Peyer's patch (tissue), 4 donors: ENCODE measurements around the gene SOX5. TPM values are rescaled to one million over a fixed set of nuclear protein-coding genes. Genes with fewer than 3 reads are reported as not detected.

Experiments
- DNase-seq, 3 donors: peaks; one replicate each; pipeline ENCODE4 v3.0.0-alpha.2; 2017 to 2019
- H3K27ac ChIP-seq, 4 donors: fragments of 200-600 bp; sonication (generic); one replicate each; pipeline ENCODE4 v1.5.1; 2016 to 2019
- H3K27me3 ChIP-seq, 2 donors: fragments of 200-600 bp; sonication (generic); one replicate each; pipeline ENCODE4 v1.5.1; 2019
- H3K36me3 ChIP-seq, 3 donors: fragments of 200-600 bp; sonication (generic); one replicate each; pipeline ENCODE4 v1.5.1; 2016 to 2019
- H3K4me1 ChIP-seq, 4 donors: fragments of 200-600 bp; sonication (generic); one replicate each; pipeline ENCODE4 v1.5.1; 2016 to 2019
- H3K4me3 ChIP-seq, 4 donors: fragments of 200-600 bp; sonication (generic); 1 replicate in 3 of 4; 2 replicates in 1 of 4; pipeline ENCODE4 v1.5.1; 2016 to 2019; ENCODE audit warnings: mild to moderate bottlenecking in 1 of 4
- H3K9me3 ChIP-seq, 4 donors: fragments of 200-600 bp; sonication (generic); one replicate each; pipeline ENCODE4 v1.5.1; 2016 to 2019; ENCODE audit warnings: mild to moderate bottlenecking in 1 of 4
- POLR2A ChIP-seq, 2 donors: fragments of 450-650 bp; IDR thresholded peaks; one replicate each; pipeline ENCODE4 v1.5.1; 2017; ENCODE audit warnings: antibody characterized with exemption in 2 of 2, mild to moderate bottlenecking in 2 of 2, moderate library complexity in 2 of 2
- total RNA-seq, 4 donors: library from RNA; depleted of rRNA; stranded (reverse); fragments of >200 nt; gene quantifications; one replicate each; pipeline ENCODE4 v1.1.0, GENCODE V29; 2016
- TF ChIP-seq, protein P1 (sequence below), 6 experiments: fragments of 450-650 bp in 4 of 6; fragments of 200-600 bp in 2 of 6; sonication (generic) in 1 of 6; IDR thresholded peaks; one replicate each; pipeline ENCODE4 v1.5.1; 2017 to 2019; ENCODE audit warnings: antibody characterized with exemption in 6 of 6, mild to moderate bottlenecking in 3 of 6, moderate library complexity in 1 of 6

Gene SOX5
- total RNA-seq, 4 donors from 2014 or later = 3.8 to 27.2 (median 11.6) TPM

DNA sequence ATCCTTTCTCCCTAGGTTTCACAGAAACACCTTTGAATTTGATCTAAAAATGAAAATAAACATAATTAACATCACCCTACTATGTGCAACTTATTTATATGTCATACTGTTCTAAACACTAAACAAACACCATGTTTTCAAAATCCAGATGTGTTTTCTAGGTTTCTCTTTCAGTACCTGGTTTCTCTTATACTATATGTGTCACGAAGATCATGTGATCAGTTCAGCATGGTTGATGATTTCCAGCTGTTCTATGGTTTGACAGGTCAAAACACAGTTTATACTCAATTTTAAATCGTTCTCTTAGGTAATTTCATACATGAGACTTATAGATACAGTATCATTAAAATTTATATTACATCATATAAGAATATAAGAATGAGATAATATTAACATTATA, 373.1 kb downstream of the SOX5 start:
- Histone ChIP-seq H3K27ac (no peak overlapping the region), H3K4me3 (no peak overlapping the region), H3K4me1 (no peaks in the 10 kb centered on the region), H3K9me3 (no peaks in the 10 kb centered on the region), H3K36me3 (no peaks in the 10 kb centered on the region), H3K27me3 (no peaks in the 10 kb centered on the region)
- no peak for DNase-seq
- no peak for TF ChIP-seq POLR2A (IDR thresholded peaks at IDR 0.05)
- TF ChIP-seq, protein P1, sequence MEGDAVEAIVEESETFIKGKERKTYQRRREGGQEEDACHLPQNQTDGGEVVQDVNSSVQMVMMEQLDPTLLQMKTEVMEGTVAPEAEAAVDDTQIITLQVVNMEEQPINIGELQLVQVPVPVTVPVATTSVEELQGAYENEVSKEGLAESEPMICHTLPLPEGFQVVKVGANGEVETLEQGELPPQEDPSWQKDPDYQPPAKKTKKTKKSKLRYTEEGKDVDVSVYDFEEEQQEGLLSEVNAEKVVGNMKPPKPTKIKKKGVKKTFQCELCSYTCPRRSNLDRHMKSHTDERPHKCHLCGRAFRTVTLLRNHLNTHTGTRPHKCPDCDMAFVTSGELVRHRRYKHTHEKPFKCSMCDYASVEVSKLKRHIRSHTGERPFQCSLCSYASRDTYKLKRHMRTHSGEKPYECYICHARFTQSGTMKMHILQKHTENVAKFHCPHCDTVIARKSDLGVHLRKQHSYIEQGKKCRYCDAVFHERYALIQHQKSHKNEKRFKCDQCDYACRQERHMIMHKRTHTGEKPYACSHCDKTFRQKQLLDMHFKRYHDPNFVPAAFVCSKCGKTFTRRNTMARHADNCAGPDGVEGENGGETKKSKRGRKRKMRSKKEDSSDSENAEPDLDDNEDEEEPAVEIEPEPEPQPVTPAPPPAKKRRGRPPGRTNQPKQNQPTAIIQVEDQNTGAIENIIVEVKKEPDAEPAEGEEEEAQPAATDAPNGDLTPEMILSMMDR (IDR thresholded peaks at IDR 0.05) = no peak

DNA sequence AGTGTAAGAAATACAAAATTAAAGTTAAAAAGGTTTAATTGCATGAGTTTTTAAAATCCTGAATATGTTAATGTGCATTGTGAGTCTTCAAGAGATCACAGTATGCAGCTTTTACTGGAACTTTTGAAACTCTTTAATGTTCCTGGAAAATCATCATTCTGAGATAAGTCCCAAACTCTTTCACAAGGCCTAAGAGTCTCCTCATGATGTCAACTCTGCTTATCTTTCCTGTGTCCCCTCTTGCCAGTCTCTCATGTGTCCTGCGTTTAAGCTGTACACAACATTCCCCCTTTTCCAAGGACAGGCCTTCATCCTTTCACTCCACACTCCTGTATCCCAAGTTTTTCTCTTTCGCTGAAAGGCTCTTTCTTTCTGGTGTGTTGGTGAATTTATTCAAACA, 380.1 kb downstream of the SOX5 start:
- Histone ChIP-seq H3K36me3 (no peaks in the 10 kb centered on the region), H3K9me3 (no peaks in the 10 kb centered on the region), H3K27me3 (no peaks in the 10 kb centered on the region), H3K4me3 (no peak overlapping the region), H3K27ac (no peak overlapping the region), H3K4me1 (no peaks in the 10 kb centered on the region)
- TF ChIP-seq POLR2A (IDR thresholded peaks at IDR 0.05) = no peak
- TF ChIP-seq, protein P1 (IDR thresholded peaks at IDR 0.05) = no peak
- no peak for DNase-seq

DNA sequence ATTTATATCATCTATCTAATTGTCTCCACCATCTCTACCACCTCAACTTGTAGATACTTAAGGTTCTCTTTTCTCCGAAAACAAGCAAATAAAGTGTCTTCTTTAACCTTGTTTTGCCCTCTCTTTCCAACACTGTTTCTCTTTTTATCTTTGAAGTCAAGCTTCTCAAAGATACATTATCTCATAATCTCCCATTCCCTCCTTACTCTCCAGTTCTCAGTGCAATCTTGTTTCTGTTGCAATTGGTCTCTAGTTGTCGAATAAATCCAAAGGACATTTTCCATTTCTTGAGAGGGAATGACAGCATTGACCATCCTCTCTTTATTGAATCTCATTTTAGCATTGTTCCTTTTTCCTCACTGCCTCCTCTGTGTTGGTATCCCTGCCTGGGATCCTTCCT, 383.3 kb downstream of the SOX5 start:
- no peak overlapping the region for H3K27ac ChIP-seq
- no peak for DNase-seq
- no peaks in the 10 kb centered on the region for H3K27me3 ChIP-seq
- H3K4me3 ChIP-seq = no peak overlapping the region
- H3K4me1 ChIP-seq = no peaks in the 10 kb centered on the region
- TF ChIP-seq, protein P1 (IDR thresholded peaks at IDR 0.05) = no peak
- no peak for TF ChIP-seq POLR2A (IDR thresholded peaks at IDR 0.05)
- H3K36me3 ChIP-seq = no peaks in the 10 kb centered on the region
- no peaks in the 10 kb centered on the region for H3K9me3 ChIP-seq

DNA sequence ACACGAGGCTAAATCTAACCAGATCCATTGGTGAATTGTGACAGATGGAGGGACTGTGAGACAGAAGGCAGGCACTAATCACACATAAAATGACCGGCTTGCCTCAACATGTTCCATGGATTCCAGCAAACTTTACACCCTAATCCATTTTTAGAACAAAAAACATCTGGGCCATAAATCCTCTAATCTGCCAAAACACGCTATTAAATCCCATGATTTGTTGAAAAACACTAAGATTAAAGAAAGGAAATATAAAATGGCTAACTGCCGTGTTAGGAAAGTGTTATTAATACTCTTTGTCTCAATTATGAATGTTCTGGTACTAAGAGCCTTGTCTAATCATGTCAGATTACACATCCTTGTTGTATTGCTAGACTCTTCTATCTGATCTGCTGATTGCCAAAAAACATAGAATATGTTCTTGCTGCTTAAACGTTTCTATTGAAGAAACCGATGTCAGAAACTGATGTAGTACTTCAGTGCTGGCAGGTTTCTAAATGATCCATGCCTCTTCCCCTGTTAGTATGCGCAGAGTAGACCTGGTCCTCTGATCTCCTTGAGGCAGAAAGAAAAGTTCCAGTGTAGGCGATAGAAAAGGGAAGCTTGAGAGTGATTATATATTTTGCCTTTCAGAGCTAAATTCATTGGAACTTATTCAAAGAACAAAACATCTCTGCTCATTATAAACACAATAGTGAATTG, 384.9 kb downstream of the SOX5 start:
- Histone ChIP-seq H3K27me3 (no peaks in the 10 kb centered on the region), H3K36me3 (no peaks in the 10 kb centered on the region), H3K4me3 (no peak overlapping the region), H3K4me1 (no peaks in the 10 kb centered on the region), H3K9me3 (no peaks in the 10 kb centered on the region), H3K27ac (no peak overlapping the region)
- DNase-seq = no peak
- TF ChIP-seq POLR2A (IDR thresholded peaks at IDR 0.05) = no peak
- TF ChIP-seq, protein P1 (IDR thresholded peaks at IDR 0.05) = no peak

DNA sequence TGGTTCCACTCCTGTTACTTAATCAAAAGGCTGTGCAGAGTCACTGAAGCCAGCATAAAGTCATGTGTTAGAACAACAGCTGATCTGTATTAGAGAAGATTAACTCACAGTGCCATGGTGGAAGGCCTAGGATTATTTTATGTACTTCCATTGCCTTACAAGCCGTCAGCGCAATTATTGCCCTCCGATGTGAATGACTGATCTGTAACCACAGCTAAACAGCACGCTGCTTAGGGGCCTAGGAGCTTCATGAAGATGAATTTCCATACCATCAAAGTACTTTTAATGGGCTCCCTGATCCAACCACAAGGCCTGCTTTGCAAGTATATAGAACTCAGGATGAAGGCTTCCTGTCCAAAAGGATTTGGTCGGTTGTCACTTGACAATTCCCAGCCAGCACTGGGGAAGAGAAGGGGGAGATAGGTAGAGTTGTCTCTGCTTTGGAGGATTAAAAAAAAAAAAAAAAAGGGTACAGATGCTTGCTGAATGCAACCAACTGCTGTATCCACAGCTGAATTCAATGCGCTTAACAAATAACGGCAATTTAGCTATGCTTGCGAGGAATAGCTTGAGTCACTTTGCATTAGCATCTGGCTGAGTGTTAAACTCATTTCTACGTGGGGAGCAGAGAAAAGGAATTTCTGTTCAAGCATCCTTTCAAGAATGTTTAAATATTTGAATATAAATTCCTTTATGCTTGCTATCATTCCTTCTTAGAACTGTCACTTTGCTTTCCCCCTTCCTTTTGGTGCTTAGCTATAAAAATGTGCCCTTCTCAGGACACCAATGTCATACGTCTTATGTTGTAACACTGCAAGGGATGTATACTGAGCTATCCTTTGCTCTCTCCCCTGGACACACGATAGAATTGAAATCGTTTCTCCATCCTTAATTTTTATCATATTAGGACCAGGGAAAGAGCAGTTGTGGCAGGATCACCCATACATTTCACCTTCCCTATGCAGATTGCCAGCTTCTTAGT, 387.8 kb downstream of the SOX5 start:
- TF ChIP-seq, protein P1 (IDR thresholded peaks at IDR 0.05) = no peak
- no peak for TF ChIP-seq POLR2A (IDR thresholded peaks at IDR 0.05)

More for the DNA sequence above, 387.8 kb downstream of the SOX5 start:
- H3K27me3 ChIP-seq = no peaks in the 10 kb centered on the region
- DNase-seq = no peak
- H3K36me3 ChIP-seq = no peaks in the 10 kb centered on the region
- H3K9me3 ChIP-seq = no peaks in the 10 kb centered on the region
- no peak overlapping the region for H3K27ac ChIP-seq
- H3K4me1 ChIP-seq = no peaks in the 10 kb centered on the region
- no peak overlapping the region for H3K4me3 ChIP-seq
